ENCODE results near the gene TDG.

- TF ChIP-seq GATA2 (IDR thresholded peaks at IDR 0.05; ENCODE audit: low read depth, low read length) (no peak), GATA3 (IDR thresholded peaks at IDR 0.05; ENCODE audit: low read depth, low read length) (no peak)
Measured at GRCh38 chr12:103962493-103962892, 3.2 kb upstream of the TDG start.
